ENCODE data around the gene SLC39A11. TPM values are rescaled to one million over a fixed set of nuclear protein-coding genes. Genes with fewer than 3 reads are reported as not detected.

SLC39A11 gene
- polyA plus RNA-seq, 3 donors = 16.6 to 27.9 (median 26.6) TPM

- Mint-ChIP-seq H3K9me3 (peaks cover 0 to 9% (median 4%) of the 10 kb centered on the region in 7 donors), H3K4me1 (no peaks in the 10 kb centered on the region), H3K27me3 (ENCODE audit: low read depth in 3 of 3) (peaks cover 0 to 4% (median 0%) of the 10 kb centered on the region in 3 donors), H3K36me3 (peaks cover 32 to 46% of the 10 kb centered on the region in 2 donors), H3K4me3 (no peak overlapping the region), H3K27ac (no peak overlapping the region)
- peaks cover 2 to 20% of the 10 kb centered on the region in 2 donors for H3K36me3 ChIP-seq (replicated peaks in 1 of 2; ENCODE audit: control insufficient read depth in 1 of 2, insufficient read depth in 2 of 2, low read length in 2 of 2)
- no peak overlapping the region for H3K4me2 ChIP-seq (replicated peaks; ENCODE audit: extremely low read depth, low read length, poor library complexity, severe bottlenecking)
- no peak for TF ChIP-seq CTCF (IDR thresholded peaks at IDR 0.05)
- H3K79me2 ChIP-seq (ENCODE audit: insufficient read depth, low read length) = no peaks in the 10 kb centered on the region
- no peak for DNase-seq
- no peaks in the 10 kb centered on the region for H3K9me3 ChIP-seq (replicated peaks in 1 of 2; ENCODE audit: control insufficient read depth in 1 of 2, insufficient read depth in 1 of 2, low read length in 2 of 2)
- no peak overlapping the region for H3K9ac ChIP-seq (ENCODE audit: insufficient read depth, low read length, poor library complexity, severe bottlenecking)
- intact Hi-C loops (cut with micrococcal nuclease) = no loop called here
- no peaks in the 10 kb centered on the region for H3K27me3 ChIP-seq (ENCODE audit: control insufficient read depth in 2 of 2, insufficient read depth in 2 of 2, low read length in 2 of 2)
- no peak overlapping the region for H3K4me3 ChIP-seq (replicated peaks in 1 of 3; ENCODE audit: low read depth in 2 of 3, low read length in 3 of 3)
- 100% methylated on average over 7 of the region's 8 CpGs for WGBS (ENCODE audit: insufficient coverage)
- H2AFZ ChIP-seq (ENCODE audit: insufficient read depth, low read depth, low read length, poor library complexity, severe bottlenecking) = no peak overlapping the region
- no peaks in the 10 kb centered on the region for H4K20me1 ChIP-seq (ENCODE audit: insufficient read depth, low read length)
- H3K4me1 ChIP-seq (ENCODE audit: control insufficient read depth in 1 of 2, insufficient read depth in 2 of 2, low read length in 2 of 2) = no peaks in the 10 kb centered on the region
- no peak overlapping the region for H3K27ac ChIP-seq (ENCODE audit: low read depth in 1 of 2, low read length in 2 of 2)
Observed at GRCh38 chr17:72696721-72697120, 395.8 kb downstream of the SLC39A11 start.

- Mint-ChIP-seq H3K4me1 (no peaks in the 10 kb centered on the region), H3K9me3 (peaks cover 0 to 9% (median 4%) of the 10 kb centered on the region in 7 donors), H3K27ac (no peak overlapping the region), H3K36me3 (peaks cover 37 to 47% of the 10 kb centered on the region in 2 donors), H3K4me3 (no peak overlapping the region), H3K27me3 (ENCODE audit: low read depth in 3 of 3) (peaks cover 0 to 4% (median 0%) of the 10 kb centered on the region in 3 donors)
- H3K27ac ChIP-seq (ENCODE audit: low read depth in 1 of 2, low read length in 2 of 2) = no peak overlapping the region
- no peaks in the 10 kb centered on the region for H3K4me1 ChIP-seq (ENCODE audit: control insufficient read depth in 1 of 2, insufficient read depth in 2 of 2, low read length in 2 of 2)
- no peak overlapping the region for H3K4me3 ChIP-seq (replicated peaks in 1 of 3; ENCODE audit: low read depth in 2 of 3, low read length in 3 of 3)
- intact Hi-C loops (cut with micrococcal nuclease) = no loop called here
- no peak overlapping the region for H3K9ac ChIP-seq (ENCODE audit: insufficient read depth, low read length, poor library complexity, severe bottlenecking)
- no peak overlapping the region for H2AFZ ChIP-seq (ENCODE audit: insufficient read depth, low read depth, low read length, poor library complexity, severe bottlenecking)
- no peaks in the 10 kb centered on the region for H3K79me2 ChIP-seq (ENCODE audit: insufficient read depth, low read length)
- no peaks in the 10 kb centered on the region for H3K27me3 ChIP-seq (ENCODE audit: control insufficient read depth in 2 of 2, insufficient read depth in 2 of 2, low read length in 2 of 2)
- no peak for TF ChIP-seq CTCF (IDR thresholded peaks at IDR 0.05)
- peaks cover 2 to 25% of the 10 kb centered on the region in 2 donors for H3K36me3 ChIP-seq (replicated peaks in 1 of 2; ENCODE audit: control insufficient read depth in 1 of 2, insufficient read depth in 2 of 2, low read length in 2 of 2)
- H3K9me3 ChIP-seq (replicated peaks in 1 of 2; ENCODE audit: control insufficient read depth in 1 of 2, insufficient read depth in 1 of 2, low read length in 2 of 2) = no peaks in the 10 kb centered on the region
- no peak overlapping the region for H3K4me2 ChIP-seq (replicated peaks; ENCODE audit: extremely low read depth, low read length, poor library complexity, severe bottlenecking)
- whole genome bisulfite sequencing (ENCODE audit: insufficient coverage) = 97% methylated on average over 6 of the region's 9 CpGs
- no peaks in the 10 kb centered on the region for H4K20me1 ChIP-seq (ENCODE audit: insufficient read depth, low read length)
- DNase-seq = no peak
Observed at GRCh38 chr17:72696156-72696555, 396.3 kb downstream of the SLC39A11 start.
